IMR-90 (cell line): ENCODE measurements around the gene PELO. TPM values are rescaled to one million over a fixed set of nuclear protein-coding genes. Genes with fewer than 3 reads are reported as not detected.

Experiments
- ATAC-seq: fragments of 200-7000 bp; cut with Tn5 transposase; 2 replicates; pipeline ENCODE4 v1.9.1; 2020; ENCODE audit warnings: low read depth, mild to moderate bottlenecking, moderate library complexity
- BruUV-seq: library from RNA; stranded (reverse); fragments of 400-500 nt; replicated peaks from 2 replicates; lab custom pipeline; 2021; lab: Mats Ljungman, UMichigan
- CTCF ChIA-PET: fragments of 300-600 bp; formaldehyde crosslinking; extraction: SDS; loops from one replicate; lab custom pipeline; 2021; ENCODE audit warnings: antibody characterized with exemption; lab: Yijun Ruan, JAX
- POLR2A ChIA-PET: fragments of 300-600 bp; sonication (Branson Sonifier 250); formaldehyde crosslinking; loops from one replicate; lab custom pipeline; 2022; ENCODE audit warnings: antibody characterized with exemption; ENCODE audit not compliant: unreplicated experiment; lab: Charles Lee
- DNase-seq: peaks from one replicate; pipeline ENCODE4 v3.0.0; 2013
- H2AFZ ChIP-seq: replicated peaks from 2 replicates; pipeline ENCODE3; 2013; ENCODE audit warnings: low read length, mild to moderate bottlenecking; ENCODE audit not compliant: poor library complexity
- H2AK5ac ChIP-seq: 2 replicates; pipeline ENCODE4 v1.6.1; 2013; ENCODE audit warnings: low read depth, low read length, inconsistent platforms
- H2AK9ac ChIP-seq: replicated peaks from 2 replicates; pipeline ENCODE3; 2013; ENCODE audit warnings: mild to moderate bottlenecking, low read depth, low read length, moderate library complexity; ENCODE audit not compliant: poor library complexity
- H2BK120ac ChIP-seq: 2 replicates; pipeline ENCODE4 v1.6.1; 2013; ENCODE audit warnings: low read depth, low read length, inconsistent platforms
- H2BK15ac ChIP-seq: 3 replicates; pipeline ENCODE4 v1.6.1; 2013; ENCODE audit warnings: low read depth, low read length, inconsistent platforms
- H2BK20ac ChIP-seq: 2 replicates; pipeline ENCODE4 v1.6.1; 2013; ENCODE audit warnings: low read depth, mild to moderate bottlenecking, inconsistent platforms, low read length, moderate library complexity
- H2BK5ac ChIP-seq: 2 replicates; pipeline ENCODE4 v1.6.1; 2013; ENCODE audit warnings: mild to moderate bottlenecking, low read depth, low read length, inconsistent platforms; ENCODE audit not compliant: poor library complexity, severe bottlenecking
- H3K14ac ChIP-seq: replicated peaks from 2 replicates; pipeline ENCODE4 v1.6.1; 2013; ENCODE audit warnings: low read depth, low read length, inconsistent platforms
- H3K18ac ChIP-seq: 2 replicates; pipeline ENCODE4 v1.6.1; 2013; ENCODE audit warnings: low read depth, low read length, control low read depth
- H3K23ac ChIP-seq: 2 replicates; pipeline ENCODE4 v1.6.1; 2013; ENCODE audit warnings: low read depth, low read length, inconsistent platforms
- H3K27ac ChIP-seq: 2 replicates; pipeline ENCODE4 v1.5.1; 2013; ENCODE audit warnings: mild to moderate bottlenecking, control low read depth, low read length; ENCODE audit not compliant: insufficient read depth
- H3K27me3 ChIP-seq: 2 replicates; pipeline ENCODE4 v1.6.1; 2013; ENCODE audit warnings: low read length; ENCODE audit not compliant: control insufficient read depth, insufficient read depth
- H3K36me3 ChIP-seq: 2 replicates; pipeline ENCODE4 v1.6.1; 2013; ENCODE audit warnings: low read length, mixed read lengths; ENCODE audit not compliant: control insufficient read depth, insufficient read depth
- H3K4ac ChIP-seq: 2 replicates; pipeline ENCODE4 v1.6.1; 2013; ENCODE audit warnings: low read depth, low read length, inconsistent platforms
- H3K4me1 ChIP-seq: 2 replicates; pipeline ENCODE4 v1.6.1; 2013; ENCODE audit warnings: low read length, mixed read lengths; ENCODE audit not compliant: control insufficient read depth, insufficient read depth
- H3K4me2 ChIP-seq: 2 replicates; pipeline ENCODE4 v1.6.1; 2013; ENCODE audit warnings: low read depth, mild to moderate bottlenecking, control low read depth, low read length, moderate library complexity
- H3K4me3 ChIP-seq: 2 replicates; pipeline ENCODE4 v1.5.1; 2013; ENCODE audit warnings: low read depth, mild to moderate bottlenecking, control low read depth, low read length, moderate library complexity; ENCODE audit not compliant: insufficient read depth
- H3K56ac ChIP-seq: 2 replicates; pipeline ENCODE4 v1.6.1; 2013; ENCODE audit warnings: low read length, inconsistent platforms; ENCODE audit not compliant: insufficient read depth; ENCODE audit errors: extremely low read depth
- H3K79me1 ChIP-seq, 2 experiments: 2 replicates each; pipeline ENCODE4 v1.6.1; 2013; ENCODE audit warnings: low read length in 2 of 2, inconsistent platforms in 1 of 2, low read depth in 1 of 2
- H3K9ac ChIP-seq: 2 replicates; pipeline ENCODE4 v1.6.1; 2013; ENCODE audit warnings: low read depth, low read length, control low read depth
- H3K9me1 ChIP-seq: 2 replicates; pipeline ENCODE4 v1.6.1; 2013; ENCODE audit warnings: low read length, inconsistent platforms; ENCODE audit not compliant: insufficient read depth
- H3K9me3 ChIP-seq: 2 replicates; pipeline ENCODE4 v1.6.1; 2013; ENCODE audit warnings: low read length; ENCODE audit not compliant: control insufficient read depth, insufficient read depth
- H4K20me1 ChIP-seq: 2 replicates; pipeline ENCODE4 v1.6.1; 2013; ENCODE audit warnings: low read length, inconsistent platforms; ENCODE audit not compliant: insufficient read depth
- H4K5ac ChIP-seq: 2 replicates; pipeline ENCODE4 v1.6.1; 2013; ENCODE audit warnings: mild to moderate bottlenecking, low read depth, low read length, control low read depth
- H4K8ac ChIP-seq, 2 experiments: 2 replicates each; pipeline ENCODE4 v1.6.1; 2013; ENCODE audit warnings: low read depth in 2 of 2, low read length in 2 of 2, control low read depth in 1 of 2, inconsistent platforms in 1 of 2
- H4K91ac ChIP-seq: 2 replicates; pipeline ENCODE4 v1.6.1; 2013; ENCODE audit warnings: low read depth, low read length, inconsistent platforms; ENCODE audit not compliant: insufficient read depth
- BHLHE40 ChIP-seq: fragments of 150-350 bp; IDR thresholded peaks from 2 replicates; pipeline ENCODE4 v1.6.1; 2016; ENCODE audit warnings: mild to moderate bottlenecking, low read depth, low read length
- CEBPB ChIP-seq: IDR thresholded peaks from 2 replicates; pipeline ENCODE4 v1.6.1; 2012; ENCODE audit warnings: low read depth, low read length, improper control_type of control experiment
- CHD1 ChIP-seq: IDR thresholded peaks from 2 replicates; pipeline ENCODE4 v1.6.1; 2012; ENCODE audit warnings: low read depth, low read length, improper control_type of control experiment
- FOS ChIP-seq: fragments of 150-350 bp; IDR thresholded peaks from 2 replicates; pipeline ENCODE4 v1.6.1; 2016; ENCODE audit warnings: low read depth, low read length
- MAZ ChIP-seq: IDR thresholded peaks from 2 replicates; pipeline ENCODE4 v1.6.1; 2012; ENCODE audit warnings: low read depth, mild to moderate bottlenecking, low read length, improper control_type of control experiment, moderate library complexity, borderline replicate concordance
- MXI1 ChIP-seq: IDR thresholded peaks from 2 replicates; pipeline ENCODE4 v1.6.1; 2012; ENCODE audit warnings: low read depth, mild to moderate bottlenecking, low read length, moderate library complexity, borderline replicate concordance
- POLR2A ChIP-seq: IDR thresholded peaks from 2 replicates; pipeline ENCODE4 v1.6.1; 2012; ENCODE audit warnings: mild to moderate bottlenecking, low read depth, low read length
- RAD21 ChIP-seq: IDR thresholded peaks from 2 replicates; pipeline ENCODE4 v1.6.1; 2012; ENCODE audit warnings: low read length, improper control_type of control experiment
- RFX5 ChIP-seq: IDR thresholded peaks from 2 replicates; pipeline ENCODE4 v1.8.0; 2012; ENCODE audit warnings: low read depth, mild to moderate bottlenecking, low read length, moderate library complexity
- SMC3 ChIP-seq: fragments of 150-350 bp; IDR thresholded peaks from 2 replicates; pipeline ENCODE4 v1.6.1; 2016; ENCODE audit warnings: low read depth, mild to moderate bottlenecking, antibody characterized with exemption, low read length, moderate library complexity
- WGBS, 2 experiments: methylation state at CpG; one replicate each; pipeline versions ENCODE4 v1.1.5 to v1.1.7; 2013; ENCODE audit warnings: missing lambda C conversion rate in 2 of 2; ENCODE audit not compliant: insufficient read length in 1 of 2; ENCODE audit errors: extremely low coverage in 2 of 2; 5-methylcytosine and 5-hydroxymethylcytosine counted together
- dilution Hi-C: fragments of 300-500 bp; cut with HindIII; formaldehyde crosslinking; loops from one replicate; pipeline ENCODE4 v1.14.3; 2018; ENCODE audit warnings: low sequenced_read_pairs; ENCODE audit not compliant: unreplicated experiment
- in situ Hi-C: fragments of 300-500 bp; cut with MboI; formaldehyde crosslinking; loops from 3 replicates; pipeline ENCODE4 v1.14.3; 2019; ENCODE audit warnings: low sequenced_read_pairs, inconsistent platforms, mixed read lengths
- intact Hi-C: fragments of 100-400 bp; cut with micrococcal nuclease; formaldehyde crosslinking; loops from 2 replicates; pipeline ENCODE4 v1.10.0; 2022
- polyA plus RNA-seq, 3 experiments: library from polyadenylated mRNA; depleted of rRNA; stranded (reverse); fragments of >200 nt; gene quantifications; 2 replicates each; pipeline ENCODE4 v1.2.3, GENCODE V29; 2012; ENCODE audit warnings: low replicate concordance in 1 of 3
- total RNA-seq: library from RNA; depleted of rRNA; stranded (reverse); fragments of >200 nt; gene quantifications from 2 replicates; pipeline ENCODE4 v1.2.3, GENCODE V29; 2012
- TF ChIP-seq, protein P1 (sequence below): fragments of 150-350 bp; IDR thresholded peaks from 2 replicates; pipeline ENCODE4 v1.6.1; 2016; ENCODE audit warnings: low read depth, mild to moderate bottlenecking, low read length, moderate library complexity, borderline replicate concordance
- TF ChIP-seq, protein P2 (sequence below): conservative IDR thresholded peaks from 2 replicates; pipeline ENCODE4 v1.5.1; 2012; ENCODE audit warnings: mild to moderate bottlenecking, low read depth, low read length, improper control_type of control experiment

Gene PELO
- total and polyA plus RNA-seq, 2 of the 4 experiments (the other 2 are of a cell fraction) = 42.4 to 48.9 TPM

- Histone ChIP-seq H3K18ac (no peak overlapping the region; the same call in 1 of the 2 replicates), H3K14ac (no peak overlapping the region), H3K23ac (no peak overlapping the region), H2AFZ (no peak overlapping the region), H3K4me2 (no peak overlapping the region), H3K9me1 (peaks cover 13% of the 10 kb centered on the region), H4K20me1 (no peaks in the 10 kb centered on the region), H2AK9ac (no peak overlapping the region), H3K36me3 (no peaks in the 10 kb centered on the region), H4K91ac (peak overlapping the region; percentile 49; the same call in 1 of the 2 replicates), H3K79me1 (peaks cover 4 to 49% of the 10 kb centered on the region in 2 experiments; a peak in 3 of 4 replicates), H2BK120ac (peak overlapping the region; percentile 58), H4K5ac (no peak overlapping the region; the same call in 1 of the 2 replicates), H2BK15ac (peak overlapping the region; percentile 73; the same call in 2 of the 3 replicates), H3K56ac (no peak overlapping the region), H3K4me3 (no peak overlapping the region), H3K4ac (peak overlapping the region; percentile 64), H3K9ac (no peak overlapping the region), H2AK5ac (peak overlapping the region; percentile 94), H2BK5ac (peak overlapping the region; percentile 78), H2BK20ac (0 out of 2 replicates have a peak overlapping the region, but pooled peaks have one; percentile 39), H4K8ac (no peak overlapping the region), H3K27me3 (no peaks in the 10 kb centered on the region), H3K9me3 (no peaks in the 10 kb centered on the region), H3K27ac (no peak overlapping the region), H3K4me1 (peaks cover 16% of the 10 kb centered on the region)
- TF ChIP-seq RAD21 (no peak), BHLHE40 (no peak), RFX5 (no peak), MXI1 (no peak), CEBPB (no peak), CHD1 (no peak), SMC3 (no peak), FOS (no peak), POLR2A (no peak), MAZ (no peak)
- TF ChIP-seq, protein P1, sequence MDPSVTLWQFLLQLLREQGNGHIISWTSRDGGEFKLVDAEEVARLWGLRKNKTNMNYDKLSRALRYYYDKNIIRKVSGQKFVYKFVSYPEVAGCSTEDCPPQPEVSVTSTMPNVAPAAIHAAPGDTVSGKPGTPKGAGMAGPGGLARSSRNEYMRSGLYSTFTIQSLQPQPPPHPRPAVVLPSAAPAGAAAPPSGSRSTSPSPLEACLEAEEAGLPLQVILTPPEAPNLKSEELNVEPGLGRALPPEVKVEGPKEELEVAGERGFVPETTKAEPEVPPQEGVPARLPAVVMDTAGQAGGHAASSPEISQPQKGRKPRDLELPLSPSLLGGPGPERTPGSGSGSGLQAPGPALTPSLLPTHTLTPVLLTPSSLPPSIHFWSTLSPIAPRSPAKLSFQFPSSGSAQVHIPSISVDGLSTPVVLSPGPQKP = no peak
- TF ChIP-seq, protein P2, sequence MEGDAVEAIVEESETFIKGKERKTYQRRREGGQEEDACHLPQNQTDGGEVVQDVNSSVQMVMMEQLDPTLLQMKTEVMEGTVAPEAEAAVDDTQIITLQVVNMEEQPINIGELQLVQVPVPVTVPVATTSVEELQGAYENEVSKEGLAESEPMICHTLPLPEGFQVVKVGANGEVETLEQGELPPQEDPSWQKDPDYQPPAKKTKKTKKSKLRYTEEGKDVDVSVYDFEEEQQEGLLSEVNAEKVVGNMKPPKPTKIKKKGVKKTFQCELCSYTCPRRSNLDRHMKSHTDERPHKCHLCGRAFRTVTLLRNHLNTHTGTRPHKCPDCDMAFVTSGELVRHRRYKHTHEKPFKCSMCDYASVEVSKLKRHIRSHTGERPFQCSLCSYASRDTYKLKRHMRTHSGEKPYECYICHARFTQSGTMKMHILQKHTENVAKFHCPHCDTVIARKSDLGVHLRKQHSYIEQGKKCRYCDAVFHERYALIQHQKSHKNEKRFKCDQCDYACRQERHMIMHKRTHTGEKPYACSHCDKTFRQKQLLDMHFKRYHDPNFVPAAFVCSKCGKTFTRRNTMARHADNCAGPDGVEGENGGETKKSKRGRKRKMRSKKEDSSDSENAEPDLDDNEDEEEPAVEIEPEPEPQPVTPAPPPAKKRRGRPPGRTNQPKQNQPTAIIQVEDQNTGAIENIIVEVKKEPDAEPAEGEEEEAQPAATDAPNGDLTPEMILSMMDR = no peak
- POLR2A ChIA-PET = no interaction called here
- in situ Hi-C loops (no loop called here), intact Hi-C loops (no loop called here), dilution Hi-C loops (no loop called here)
- CTCF ChIA-PET = no interaction called here
- BruUV-seq = no TSS peak
- 92% methylated on average over 2 of the region's 2 CpGs; no CpG with 5 or more reads in 1 of the 2 experiments for WGBS, 2 experiments
- DNase-seq (no peak), ATAC-seq (no peak)
Observed at GRCh38 chr5:52834320-52834719, 46.6 kb downstream of the PELO start.
